ENCODE data around the gene CDH9. TPM values are rescaled to one million over a fixed set of nuclear protein-coding genes. Genes with fewer than 3 reads are reported as not detected.

Gene CDH9
- total and polyA plus RNA-seq, 2 of the 13 experiments (the other 11 are each of a cell fraction or from before 2014, with no cell fraction given) = 0.03 to 0.24 TPM

GRCh38 chr5:26932238-26932637 is 106.1 kb downstream of the CDH9 start:
- no peak for DNase-seq (ENCODE audit: low spot score)
- no peaks in the 10 kb centered on the region for H3K79me2 ChIP-seq (ENCODE audit: insufficient read depth, low read length)
- H3K9me3 ChIP-seq (ENCODE audit: low read length) = peaks cover 7% of the 10 kb centered on the region; the same call in 1 of the 2 replicates
- CTCF ChIA-PET (ENCODE audit: low intra/inter-chr PET ratio, low total read pairs) = no interaction called here
- in situ Hi-C loops (cut with HindIII; ENCODE audit: extremely low pct_ligation_motif_present, low pct_unique_long_range_greater_than_20kb) = no loop called here
- TF ChIP-seq ZKSCAN8 (CRISPR knock-in tag; IDR thresholded peaks at IDR 0.05; ENCODE audit: borderline replicate concordance) (no peak), ATF5 (CRISPR knock-in tag; IDR thresholded peaks at IDR 0.05; ENCODE audit: low read depth) (no peak), MAFK (conservative IDR thresholded peaks at IDR 0.05 in 1 of 2, IDR thresholded peaks at IDR 0.05 in 1 of 2; ENCODE audit: low read length in 2 of 2) (peak; percentile 37 to 55; a peak in 3 of 4 replicates), MAFF (IDR thresholded peaks at IDR 0.05; ENCODE audit: low read depth, low read length) (peak; percentile 66), HES4 (CRISPR knock-in tag; IDR thresholded peaks at IDR 0.05; ENCODE audit: borderline replicate concordance) (no peak)
- no peak for FAIRE-seq
- no peaks in the 10 kb centered on the region for H3K36me3 ChIP-seq (replicated peaks in 1 of 2; ENCODE audit: control insufficient read depth in 1 of 2, insufficient read depth in 2 of 2, low read length in 2 of 2)
- 19% methylated on average over 2 of the region's 2 CpGs for WGBS (ENCODE audit: low lambda C conversion rate)
- BruUV-seq (replicated peaks) = no TSS peak
- H2AFZ ChIP-seq (ENCODE audit: low read length) = no peak overlapping the region
- no peak overlapping the region for H3K4me2 ChIP-seq (ENCODE audit: low read depth, low read length)
- no peak overlapping the region for H3K4me3 ChIP-seq (replicated peaks in 1 of 3; ENCODE audit: insufficient read depth in 1 of 3, low read depth in 2 of 3, low read length in 3 of 3)
- H3K27ac ChIP-seq (ENCODE audit: extremely low read length, insufficient read depth, low read length) = no peak overlapping the region
- intact Hi-C loops (cut with micrococcal nuclease; ENCODE audit: unreplicated experiment) = no loop called here
- no peaks in the 10 kb centered on the region for H3K27me3 ChIP-seq (ENCODE audit: control insufficient read depth in 1 of 2, insufficient read depth in 2 of 2, low read length in 2 of 2)
- POLR2A ChIA-PET = no interaction called here
- no peaks in the 10 kb centered on the region for H4K20me1 ChIP-seq (ENCODE audit: insufficient read depth, low read length)
- H3K9ac ChIP-seq (ENCODE audit: insufficient read depth, low read depth, low read length) = no peak overlapping the region
- no peaks in the 10 kb centered on the region for H3K4me1 ChIP-seq (ENCODE audit: insufficient read depth, low read length)
- ATAC-seq = no peak

- ChIA-PET CTCF (ENCODE audit: low intra/inter-chr PET ratio, low total read pairs) (no interaction called here), POLR2A (no interaction called here)
- Histone ChIP-seq H3K36me3 (replicated peaks in 1 of 2; ENCODE audit: control insufficient read depth in 1 of 2, insufficient read depth in 2 of 2, low read length in 2 of 2) (no peaks in the 10 kb centered on the region), H3K27ac (ENCODE audit: extremely low read length, insufficient read depth, low read length) (no peak overlapping the region), H3K27me3 (ENCODE audit: control insufficient read depth in 1 of 2, insufficient read depth in 2 of 2, low read length in 2 of 2) (no peaks in the 10 kb centered on the region), H3K4me1 (ENCODE audit: insufficient read depth, low read length) (no peaks in the 10 kb centered on the region), H3K79me2 (ENCODE audit: insufficient read depth, low read length) (no peaks in the 10 kb centered on the region), H2AFZ (ENCODE audit: low read length) (no peak overlapping the region), H3K9ac (ENCODE audit: insufficient read depth, low read depth, low read length) (no peak overlapping the region), H4K20me1 (ENCODE audit: insufficient read depth, low read length) (no peaks in the 10 kb centered on the region), H3K9me3 (ENCODE audit: low read length) (no peaks in the 10 kb centered on the region), H3K4me2 (ENCODE audit: low read depth, low read length) (no peak overlapping the region), H3K4me3 (replicated peaks in 1 of 3; ENCODE audit: insufficient read depth in 1 of 3, low read depth in 2 of 3, low read length in 3 of 3) (no peak overlapping the region)
- no peak for TF ChIP-seq DPF2 (CRISPR knock-in tag; IDR thresholded peaks at IDR 0.05; ENCODE audit: borderline replicate concordance, low read depth)
- no peak for TF ChIP-seq CSRNP2 (CRISPR knock-in tag; conservative IDR thresholded peaks at IDR 0.05; ENCODE audit: low read depth)
- TF ChIP-seq ETV5 (CRISPR knock-in tag; IDR thresholded peaks at IDR 0.05; ENCODE audit: borderline replicate concordance) = no peak
- no peak for TF ChIP-seq ZNF138 (CRISPR knock-in tag; IDR thresholded peaks at IDR 0.05; ENCODE audit: low read depth)
- no peak for TF ChIP-seq TAF1 (CRISPR knock-in tag; IDR thresholded peaks at IDR 0.05)
- no peak for TF ChIP-seq PAX8 (CRISPR knock-in tag; IDR thresholded peaks at IDR 0.05; ENCODE audit: borderline replicate concordance)
- 17% methylated on average over 6 of the region's 6 CpGs for WGBS (ENCODE audit: low lambda C conversion rate)
- intact Hi-C loops (cut with micrococcal nuclease; ENCODE audit: unreplicated experiment) (no loop called here), in situ Hi-C loops (cut with HindIII; ENCODE audit: extremely low pct_ligation_motif_present, low pct_unique_long_range_greater_than_20kb) (no loop called here)
- ATAC-seq (no peak), DNase-seq (ENCODE audit: low spot score) (no peak), FAIRE-seq (no peak)
- BruUV-seq (replicated peaks) = no TSS peak
Observed at GRCh38 chr5:26921439-26921838, 116.9 kb downstream of the CDH9 start.

Measured in HepG2 (cell line).